Choroid plexus epithelial cell (primary cell): ENCODE data around the gene SPTBN4.

Source experiments
- DNase-seq: peaks from one replicate; pipeline ENCODE4 v3.0.0-alpha.2; 2010; ENCODE audit warnings: low read depth
- H3K4me3 ChIP-seq: 2 replicates; pipeline ENCODE4 v1.5.1; 2011; ENCODE audit warnings: low read depth, mild to moderate bottlenecking, control low read depth, low read length, moderate library complexity
- TF ChIP-seq, protein P1 (sequence below): conservative IDR thresholded peaks from 2 replicates; pipeline ENCODE4 v1.5.1; 2011; ENCODE audit warnings: low read depth, mild to moderate bottlenecking, control low read depth, inconsistent platforms, low read length, moderate library complexity

SPTBN4 gene

DNA sequence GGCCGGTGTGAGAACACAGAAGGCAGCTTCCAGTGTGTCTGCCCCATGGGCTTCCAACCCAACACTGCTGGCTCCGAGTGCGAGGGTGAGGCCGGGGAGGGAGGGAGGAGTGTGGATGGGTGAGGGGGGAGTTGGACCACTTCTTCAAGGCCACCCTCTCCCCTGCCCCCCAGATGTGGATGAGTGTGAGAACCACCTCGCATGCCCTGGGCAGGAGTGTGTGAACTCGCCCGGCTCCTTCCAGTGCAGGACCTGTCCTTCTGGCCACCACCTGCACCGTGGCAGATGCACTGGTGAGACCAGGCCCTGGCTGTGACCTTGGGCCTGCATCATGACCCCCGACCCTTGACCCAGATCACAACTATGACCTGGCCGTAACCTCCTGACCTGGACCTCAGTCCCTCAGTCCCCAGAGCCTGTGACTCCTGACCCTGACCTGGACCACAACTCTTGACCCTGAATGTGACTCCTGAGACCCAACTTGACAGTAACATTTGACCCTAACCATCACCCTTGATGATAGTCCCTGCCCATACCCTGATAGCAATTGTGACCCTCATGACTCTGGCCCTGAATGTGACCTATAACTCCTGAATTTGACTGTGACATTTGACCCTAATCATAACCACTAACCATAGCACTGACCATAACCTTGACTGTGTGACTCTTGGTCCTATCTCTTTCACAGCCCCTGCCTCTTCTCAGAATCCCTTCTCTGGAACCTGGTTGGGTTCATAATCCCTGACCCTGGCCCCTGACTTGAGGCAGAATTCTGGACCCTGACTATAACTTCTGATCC, 145.3 kb downstream of the SPTBN4 start:
- H3K4me3 ChIP-seq = no peak overlapping the region
- DNase-seq = no peak
- TF ChIP-seq, protein P1, sequence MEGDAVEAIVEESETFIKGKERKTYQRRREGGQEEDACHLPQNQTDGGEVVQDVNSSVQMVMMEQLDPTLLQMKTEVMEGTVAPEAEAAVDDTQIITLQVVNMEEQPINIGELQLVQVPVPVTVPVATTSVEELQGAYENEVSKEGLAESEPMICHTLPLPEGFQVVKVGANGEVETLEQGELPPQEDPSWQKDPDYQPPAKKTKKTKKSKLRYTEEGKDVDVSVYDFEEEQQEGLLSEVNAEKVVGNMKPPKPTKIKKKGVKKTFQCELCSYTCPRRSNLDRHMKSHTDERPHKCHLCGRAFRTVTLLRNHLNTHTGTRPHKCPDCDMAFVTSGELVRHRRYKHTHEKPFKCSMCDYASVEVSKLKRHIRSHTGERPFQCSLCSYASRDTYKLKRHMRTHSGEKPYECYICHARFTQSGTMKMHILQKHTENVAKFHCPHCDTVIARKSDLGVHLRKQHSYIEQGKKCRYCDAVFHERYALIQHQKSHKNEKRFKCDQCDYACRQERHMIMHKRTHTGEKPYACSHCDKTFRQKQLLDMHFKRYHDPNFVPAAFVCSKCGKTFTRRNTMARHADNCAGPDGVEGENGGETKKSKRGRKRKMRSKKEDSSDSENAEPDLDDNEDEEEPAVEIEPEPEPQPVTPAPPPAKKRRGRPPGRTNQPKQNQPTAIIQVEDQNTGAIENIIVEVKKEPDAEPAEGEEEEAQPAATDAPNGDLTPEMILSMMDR = no peak

DNA sequence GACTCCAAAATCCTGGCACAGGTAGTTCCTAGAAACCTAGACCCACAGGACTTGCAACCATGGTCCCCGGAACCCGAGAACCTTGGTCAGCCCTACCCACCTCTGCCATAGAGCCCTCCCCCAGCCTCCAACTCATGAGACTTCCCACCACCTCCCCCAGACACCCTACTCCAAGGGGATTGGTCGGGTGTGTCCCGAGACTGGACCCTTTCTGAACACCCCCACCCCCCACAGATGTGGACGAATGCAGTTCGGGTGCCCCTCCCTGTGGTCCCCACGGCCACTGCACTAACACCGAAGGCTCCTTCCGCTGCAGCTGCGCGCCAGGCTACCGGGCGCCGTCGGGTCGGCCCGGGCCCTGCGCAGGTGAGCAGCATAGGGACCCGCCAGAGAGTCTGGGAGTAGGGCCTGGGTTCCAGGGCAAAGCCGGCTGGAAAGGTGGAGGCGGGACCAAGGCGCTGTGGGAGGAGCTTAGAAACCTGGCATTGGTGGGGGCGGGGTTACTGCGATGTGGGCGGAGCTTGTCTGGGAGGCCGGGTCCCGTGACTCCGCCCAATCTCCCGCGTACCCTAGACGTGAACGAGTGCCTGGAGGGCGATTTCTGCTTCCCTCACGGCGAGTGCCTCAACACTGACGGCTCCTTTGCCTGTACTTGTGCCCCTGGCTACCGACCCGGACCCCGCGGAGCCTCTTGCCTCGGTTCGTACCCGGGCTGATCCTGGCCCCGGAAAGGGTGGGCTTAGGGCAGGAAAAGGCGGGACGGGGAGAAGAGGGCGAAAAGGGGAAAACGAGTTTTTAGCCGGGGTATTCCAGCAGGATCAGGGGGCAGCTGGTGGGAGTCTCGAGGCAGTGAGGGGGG, 146.3 kb downstream of the SPTBN4 start:
- peak overlapping the region; percentile 95 for H3K4me3 ChIP-seq
- peak; percentile 79 for DNase-seq
- TF ChIP-seq, protein P1 = no peak

DNA sequence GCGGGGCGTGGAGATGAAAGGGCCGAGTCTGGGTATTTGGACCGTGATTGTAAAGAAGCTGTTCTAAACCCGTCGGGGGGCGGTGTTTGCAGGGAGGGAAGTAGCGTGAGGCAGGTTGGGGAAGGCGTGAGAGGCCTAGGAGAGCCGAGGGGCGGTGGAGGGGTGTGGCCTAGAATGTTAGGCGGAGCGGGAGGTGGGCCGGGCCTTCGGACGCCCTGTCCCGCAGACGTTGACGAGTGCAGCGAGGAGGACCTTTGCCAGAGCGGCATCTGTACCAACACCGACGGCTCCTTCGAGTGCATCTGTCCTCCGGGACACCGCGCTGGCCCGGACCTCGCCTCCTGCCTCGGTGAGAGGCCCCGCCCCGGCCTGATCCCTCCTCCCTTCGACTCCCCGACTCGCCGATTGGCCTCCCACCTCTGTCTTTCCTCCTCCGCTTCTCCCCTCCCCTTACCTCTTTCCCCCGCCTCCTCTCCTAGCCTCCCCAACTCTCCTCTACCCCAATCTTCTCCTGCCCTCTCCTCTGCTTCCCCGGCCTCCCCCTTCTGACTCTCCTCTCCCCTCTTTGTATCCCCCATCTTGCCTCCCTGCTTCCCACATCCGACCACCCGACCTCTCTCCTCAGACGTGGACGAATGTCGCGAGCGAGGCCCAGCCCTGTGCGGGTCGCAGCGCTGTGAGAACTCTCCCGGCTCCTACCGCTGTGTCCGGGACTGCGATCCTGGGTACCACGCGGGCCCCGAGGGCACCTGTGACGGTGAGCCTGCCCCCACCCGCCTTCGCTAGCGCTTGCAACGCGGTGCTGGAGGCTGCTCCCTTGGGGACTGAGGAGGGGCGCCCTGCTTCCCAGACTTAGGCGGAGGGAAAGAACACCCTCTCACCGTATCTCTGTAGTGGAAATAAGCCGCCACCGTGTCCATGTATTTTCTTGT, 147.2 kb downstream of the SPTBN4 start:
- H3K4me3 ChIP-seq = peak overlapping the region; percentile 95
- peak; percentile 93 for DNase-seq
- TF ChIP-seq, protein P1 = no peak

DNA sequence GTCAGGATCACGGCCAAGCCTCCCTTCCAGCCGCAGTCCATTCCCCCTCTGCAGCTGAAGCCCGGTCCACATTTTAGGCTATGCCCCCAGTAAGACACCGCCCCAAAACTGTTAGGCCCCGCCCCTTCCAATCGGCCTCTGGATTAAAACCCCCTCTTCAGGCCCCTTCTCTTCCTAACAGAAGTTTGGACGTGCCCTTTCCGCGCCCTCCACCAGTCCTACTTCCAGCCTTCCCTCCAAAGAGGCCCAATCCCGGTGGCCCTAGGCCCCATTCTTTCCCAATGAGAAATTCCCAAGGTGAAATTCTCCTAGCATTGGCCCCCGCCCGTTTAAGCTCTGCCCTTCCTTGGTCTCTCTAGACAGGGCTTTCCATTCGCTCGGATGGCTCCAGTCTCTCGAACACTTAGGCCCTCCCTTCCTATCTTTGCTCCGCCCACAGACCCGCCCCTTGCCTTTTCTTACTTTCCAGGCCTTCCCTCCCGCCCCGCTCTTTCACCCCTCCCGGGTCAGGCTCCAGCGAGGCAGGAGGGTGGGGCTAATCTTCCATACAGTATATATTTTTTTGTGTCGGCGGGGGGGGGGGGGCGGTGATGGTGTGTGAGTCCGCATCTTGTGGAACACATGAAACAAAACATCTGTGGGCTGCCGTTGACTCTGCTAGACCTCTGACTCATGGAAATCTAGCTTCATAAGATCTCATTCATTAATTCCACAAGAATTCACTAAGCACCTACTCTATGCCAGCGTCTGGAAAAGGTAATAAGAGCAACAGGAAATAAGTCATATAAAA, 148.0 kb downstream of the SPTBN4 start:
- peak overlapping the region; percentile 95 for H3K4me3 ChIP-seq

DNA sequence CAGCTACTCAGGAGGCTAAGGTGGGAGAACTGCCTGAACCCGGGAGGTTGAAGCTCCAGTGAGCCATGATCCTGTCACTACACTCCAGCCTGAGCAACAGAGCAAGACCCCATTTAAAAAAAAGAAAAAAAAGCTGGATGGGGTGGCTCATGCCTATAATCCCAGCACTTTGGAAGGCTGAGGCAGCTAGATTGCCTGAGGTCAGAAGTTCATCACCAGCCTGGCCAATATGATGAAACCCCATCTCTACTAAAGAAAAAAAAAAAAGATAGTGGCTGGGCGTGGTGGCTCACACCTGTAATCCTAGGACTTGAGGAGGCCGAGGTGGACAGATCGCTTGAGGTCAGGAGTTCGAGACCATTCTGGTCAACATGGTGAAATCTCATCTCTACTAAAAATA, 149.4 kb downstream of the SPTBN4 start:
- TF ChIP-seq, protein P1 = no peak
- DNase-seq = no peak
- no peak overlapping the region for H3K4me3 ChIP-seq

More for the DNA sequence above, 148.0 kb downstream of the SPTBN4 start:
- TF ChIP-seq, protein P1 = no peak
- DNase-seq = peak; percentile 96

DNA sequence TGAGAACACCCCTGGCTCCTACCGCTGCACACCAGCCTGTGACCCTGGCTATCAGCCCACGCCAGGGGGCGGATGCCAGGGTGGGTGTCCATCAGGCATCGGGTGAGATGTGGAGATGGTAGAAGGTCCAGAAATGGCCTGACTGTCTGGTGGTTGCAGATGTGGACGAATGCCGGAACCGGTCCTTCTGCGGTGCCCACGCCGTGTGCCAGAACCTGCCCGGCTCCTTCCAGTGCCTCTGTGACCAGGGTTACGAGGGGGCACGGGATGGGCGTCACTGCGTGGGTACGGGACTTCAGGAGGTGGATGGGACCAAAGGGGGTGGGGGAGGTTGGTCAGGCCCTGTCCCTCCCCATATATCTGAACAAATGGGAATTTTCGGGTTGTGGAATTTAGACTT, 150.1 kb downstream of the SPTBN4 start:
- TF ChIP-seq, protein P1 = no peak
- no peak overlapping the region for H3K4me3 ChIP-seq
- no peak for DNase-seq
